Neutrophil (primary cell): ENCODE measurements around the gene HS6ST3.

ENCODE experiments used
- H3K27ac ChIP-seq: fragments of 200-600 bp; sonication (generic); 2 replicates; pipeline ENCODE4 v1.5.1; 2016; ENCODE audit warnings: mild to moderate bottlenecking, moderate library complexity
- H3K27me3 ChIP-seq: fragments of 200-600 bp; sonication (generic); 2 replicates; pipeline ENCODE4 v1.6.0; 2016; ENCODE audit warnings: mild to moderate bottlenecking
- H3K36me3 ChIP-seq: fragments of 200-600 bp; sonication (generic); 2 replicates; pipeline ENCODE4 v1.5.1; 2017
- H3K4me1 ChIP-seq, 2 experiments: fragments of 200-600 bp in 1 of 2; sonication (generic) in 1 of 2; 1 replicate in 1 of 2; 2 replicates in 1 of 2; pipeline versions ENCODE4 v1.5.1 to v1.6.1; 2013 to 2016; ENCODE audit warnings: low read depth in 1 of 2, low read length in 1 of 2, mild to moderate bottlenecking in 1 of 2, moderate library complexity in 1 of 2; ENCODE audit not compliant: control insufficient read depth in 1 of 2, insufficient read depth in 1 of 2
- H3K4me3 ChIP-seq, 2 experiments: fragments of 200-600 bp in 1 of 2; sonication (generic) in 1 of 2; 1 replicate in 1 of 2; 2 replicates in 1 of 2; pipeline ENCODE4 v1.5.1; 2013 to 2016; ENCODE audit warnings: low read depth in 1 of 2, low read length in 1 of 2, mild to moderate bottlenecking in 1 of 2, moderate library complexity in 1 of 2
- H3K9me3 ChIP-seq: fragments of 200-600 bp; sonication (generic); 2 replicates; pipeline ENCODE4 v1.5.1; 2016
- TF ChIP-seq, protein P1 (sequence below): fragments of 200-600 bp; sonication (generic); IDR thresholded peaks from 2 replicates; pipeline ENCODE4 v1.5.1; 2016; ENCODE audit warnings: antibody characterized with exemption

Gene HS6ST3

DNA sequence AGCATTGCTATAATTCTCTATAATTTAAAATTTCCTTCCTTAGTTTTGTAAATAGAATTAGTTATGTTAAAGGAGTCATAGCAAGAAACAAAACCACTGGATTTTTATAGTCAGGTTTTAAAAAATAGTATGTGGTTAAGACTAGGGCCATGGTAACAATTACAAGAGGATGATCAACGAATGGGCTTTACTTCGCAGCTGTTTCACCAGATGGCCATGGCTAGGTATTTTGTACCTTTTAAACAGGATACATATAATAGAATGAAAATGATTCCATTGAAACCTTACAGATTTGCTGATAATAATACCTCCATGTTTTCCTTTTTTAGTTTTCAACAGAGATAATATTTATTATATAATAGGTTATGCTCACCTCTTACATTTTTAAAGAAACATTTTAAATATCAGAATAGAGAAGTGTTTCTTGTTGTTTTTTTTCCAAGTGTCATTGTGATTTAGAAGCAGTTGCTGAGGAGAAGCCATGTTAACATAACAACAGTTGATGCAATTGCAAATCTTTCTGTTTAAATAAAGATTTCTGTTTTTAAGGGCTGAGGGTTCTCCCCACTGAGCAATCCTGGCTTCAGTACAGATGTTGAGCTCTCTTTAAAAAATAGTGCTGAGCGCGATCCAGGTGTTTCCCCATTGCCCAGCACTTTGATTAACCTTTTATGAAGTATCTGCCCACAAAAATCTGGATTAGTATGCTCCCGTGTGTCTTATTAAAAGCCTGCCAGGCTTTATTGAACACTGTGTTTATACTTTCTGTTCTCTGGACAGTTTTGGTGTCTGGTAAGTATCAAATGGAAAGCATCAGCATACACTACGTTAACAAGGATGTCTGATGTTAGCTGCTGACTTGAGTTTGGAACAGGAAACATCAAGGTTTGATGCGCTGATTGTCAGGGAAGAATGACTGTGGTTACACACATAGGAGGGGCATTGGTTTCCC, 205.3 kb downstream of the HS6ST3 start:
- Histone ChIP-seq H3K4me1 (no peaks in the 10 kb centered on the region), H3K4me3 (no peak overlapping the region), H3K9me3 (no peaks in the 10 kb centered on the region), H3K36me3 (no peaks in the 10 kb centered on the region), H3K27me3 (no peaks in the 10 kb centered on the region), H3K27ac (no peak overlapping the region)
- TF ChIP-seq, protein P1, sequence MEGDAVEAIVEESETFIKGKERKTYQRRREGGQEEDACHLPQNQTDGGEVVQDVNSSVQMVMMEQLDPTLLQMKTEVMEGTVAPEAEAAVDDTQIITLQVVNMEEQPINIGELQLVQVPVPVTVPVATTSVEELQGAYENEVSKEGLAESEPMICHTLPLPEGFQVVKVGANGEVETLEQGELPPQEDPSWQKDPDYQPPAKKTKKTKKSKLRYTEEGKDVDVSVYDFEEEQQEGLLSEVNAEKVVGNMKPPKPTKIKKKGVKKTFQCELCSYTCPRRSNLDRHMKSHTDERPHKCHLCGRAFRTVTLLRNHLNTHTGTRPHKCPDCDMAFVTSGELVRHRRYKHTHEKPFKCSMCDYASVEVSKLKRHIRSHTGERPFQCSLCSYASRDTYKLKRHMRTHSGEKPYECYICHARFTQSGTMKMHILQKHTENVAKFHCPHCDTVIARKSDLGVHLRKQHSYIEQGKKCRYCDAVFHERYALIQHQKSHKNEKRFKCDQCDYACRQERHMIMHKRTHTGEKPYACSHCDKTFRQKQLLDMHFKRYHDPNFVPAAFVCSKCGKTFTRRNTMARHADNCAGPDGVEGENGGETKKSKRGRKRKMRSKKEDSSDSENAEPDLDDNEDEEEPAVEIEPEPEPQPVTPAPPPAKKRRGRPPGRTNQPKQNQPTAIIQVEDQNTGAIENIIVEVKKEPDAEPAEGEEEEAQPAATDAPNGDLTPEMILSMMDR, result no peak

DNA sequence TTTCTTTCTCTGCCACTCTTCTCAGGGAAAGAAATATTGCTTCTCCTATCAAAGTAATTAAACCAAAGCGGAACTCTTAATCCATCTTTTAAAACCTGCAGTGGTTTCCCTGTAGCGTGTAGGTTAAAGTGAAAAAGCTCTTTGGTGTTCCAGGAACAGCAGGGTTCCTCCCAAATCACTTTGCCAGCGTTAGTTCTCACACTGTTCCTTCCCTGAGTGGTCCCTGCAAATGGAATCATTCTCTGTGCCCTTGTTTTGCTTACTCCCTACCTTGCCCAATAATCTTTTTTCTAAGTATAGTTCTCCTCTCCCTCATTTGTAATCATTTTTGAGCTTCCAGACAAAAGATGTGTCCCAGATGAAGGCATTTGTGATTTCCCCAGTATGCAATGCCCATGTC, 207.5 kb downstream of the HS6ST3 start:
- H3K4me1 ChIP-seq, result no peaks in the 10 kb centered on the region
- TF ChIP-seq, protein P1, result no peak
- H3K36me3 ChIP-seq, result no peaks in the 10 kb centered on the region
- H3K4me3 ChIP-seq, result no peak overlapping the region
- H3K27ac ChIP-seq, result no peak overlapping the region
- no peaks in the 10 kb centered on the region for H3K9me3 ChIP-seq
- H3K27me3 ChIP-seq, result no peaks in the 10 kb centered on the region

DNA sequence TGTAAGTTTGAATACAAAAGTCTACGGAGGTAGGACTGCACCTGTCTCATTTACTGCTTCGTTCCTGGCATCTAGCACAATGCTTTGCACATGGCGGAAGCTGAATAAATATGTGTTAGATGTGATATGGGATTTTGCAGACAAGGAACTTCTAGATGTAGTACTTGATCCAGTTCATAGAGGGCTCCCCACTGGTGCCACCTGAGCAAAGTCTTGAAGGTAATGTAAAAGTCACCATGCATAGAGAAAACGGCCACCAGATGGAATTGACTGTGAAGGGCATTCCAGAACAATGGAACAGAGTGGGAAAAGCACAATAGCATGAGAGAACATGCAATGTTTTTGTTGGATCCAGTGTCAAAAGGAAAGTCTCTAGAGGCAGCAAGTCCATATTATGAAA, 209.3 kb downstream of the HS6ST3 start:
- H3K36me3 ChIP-seq, result no peaks in the 10 kb centered on the region

DNA sequence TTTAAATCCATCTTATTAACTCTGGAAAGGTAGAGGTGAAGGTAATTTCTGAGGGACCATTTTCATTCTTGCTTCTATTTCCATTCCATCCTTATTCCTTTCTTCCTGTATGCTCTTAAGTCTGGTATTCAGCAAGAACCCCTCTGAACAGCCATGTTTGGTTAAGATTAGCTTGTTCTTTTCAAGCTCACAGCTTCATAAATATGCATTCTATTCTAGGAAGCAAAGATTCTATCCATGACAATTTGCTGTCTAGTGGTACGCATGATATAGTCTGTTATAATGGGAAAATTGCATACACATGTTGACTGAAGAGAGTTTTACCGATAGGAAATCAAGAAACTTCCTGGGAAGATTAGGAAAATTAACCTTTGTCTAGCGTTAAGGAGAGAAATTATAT, 218.7 kb downstream of the HS6ST3 start:
- Histone ChIP-seq H3K27ac (no peak overlapping the region), H3K9me3 (no peaks in the 10 kb centered on the region), H3K27me3 (no peaks in the 10 kb centered on the region), H3K36me3 (no peaks in the 10 kb centered on the region), H3K4me3 (no peak overlapping the region), H3K4me1 (no peaks in the 10 kb centered on the region)
- TF ChIP-seq, protein P1, result no peak

More for the DNA sequence above, 209.3 kb downstream of the HS6ST3 start:
- Histone ChIP-seq H3K9me3 (no peaks in the 10 kb centered on the region), H3K27ac (no peak overlapping the region), H3K4me3 (no peak overlapping the region), H3K27me3 (no peaks in the 10 kb centered on the region), H3K4me1 (no peaks in the 10 kb centered on the region)
- TF ChIP-seq, protein P1, result no peak

DNA sequence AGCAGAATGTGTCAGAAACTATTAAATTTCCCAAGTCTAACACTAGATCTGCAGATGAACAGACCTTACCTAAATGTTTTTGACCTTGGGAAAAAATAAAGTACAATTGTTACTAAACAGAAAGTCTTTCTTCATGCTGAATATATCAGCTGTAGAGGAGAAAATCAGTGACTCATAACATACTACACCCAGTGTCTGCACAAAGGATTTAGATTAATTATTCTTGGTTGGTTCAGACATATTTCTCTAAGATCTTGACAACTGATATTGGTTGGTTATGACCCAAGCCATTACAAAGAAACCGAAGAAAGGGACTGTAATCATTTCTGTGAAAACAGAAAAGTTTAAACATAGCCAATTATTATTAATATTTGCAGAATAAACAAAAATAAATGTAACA, 225.1 kb downstream of the HS6ST3 start:
- Histone ChIP-seq H3K27ac (no peak overlapping the region), H3K27me3 (no peaks in the 10 kb centered on the region), H3K4me3 (no peak overlapping the region), H3K4me1 (no peaks in the 10 kb centered on the region), H3K9me3 (no peaks in the 10 kb centered on the region), H3K36me3 (no peaks in the 10 kb centered on the region)
- TF ChIP-seq, protein P1, result no peak
